D721Med (cell line): ENCODE data around the gene NOS1AP.

ENCODE experiments used
- DNase-seq: peaks from one replicate; pipeline ENCODE4 v3.0.0; 2011; ENCODE audit warnings: low spot score; ENCODE audit not compliant: insufficient read length
- FAIRE-seq: peaks from 2 replicates; lab custom pipeline; 2011; peaks lifted over from hg19 to GRCh38; lab: Jason Lieb, UNC
- TF ChIP-seq, protein P1 (sequence below): IDR thresholded peaks from 2 replicates; pipeline ENCODE4 v1.5.1; 2012; ENCODE audit warnings: mild to moderate bottlenecking, control low read depth; ENCODE audit not compliant: insufficient read depth; ENCODE audit errors: missing control alignments

NOS1AP gene

DNA sequence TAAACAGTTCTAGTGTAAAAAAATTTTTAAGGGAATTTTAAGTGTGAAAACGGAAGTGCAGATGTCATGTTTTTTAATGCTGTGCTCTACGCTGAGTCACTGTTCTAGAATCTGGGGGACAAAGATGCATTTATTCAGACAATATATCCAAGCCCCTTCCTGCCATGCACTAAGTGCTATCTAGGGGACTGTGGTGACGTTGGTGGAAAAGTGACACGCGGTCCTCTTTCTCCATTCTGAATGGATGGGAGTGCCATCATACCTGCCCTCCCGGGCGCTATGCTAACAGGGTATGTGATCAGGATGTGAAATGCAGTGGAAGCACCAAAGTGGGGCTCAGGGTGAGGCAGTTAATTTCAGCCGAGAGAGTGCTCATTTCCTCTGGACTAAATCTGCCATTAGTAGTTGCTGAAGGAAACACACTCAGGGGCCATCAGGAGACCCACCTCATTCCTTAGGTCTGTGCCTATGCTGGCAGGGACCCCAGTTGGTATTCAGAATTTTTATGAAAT, 318.6 kb downstream of the NOS1AP start:
- TF ChIP-seq, protein P1, sequence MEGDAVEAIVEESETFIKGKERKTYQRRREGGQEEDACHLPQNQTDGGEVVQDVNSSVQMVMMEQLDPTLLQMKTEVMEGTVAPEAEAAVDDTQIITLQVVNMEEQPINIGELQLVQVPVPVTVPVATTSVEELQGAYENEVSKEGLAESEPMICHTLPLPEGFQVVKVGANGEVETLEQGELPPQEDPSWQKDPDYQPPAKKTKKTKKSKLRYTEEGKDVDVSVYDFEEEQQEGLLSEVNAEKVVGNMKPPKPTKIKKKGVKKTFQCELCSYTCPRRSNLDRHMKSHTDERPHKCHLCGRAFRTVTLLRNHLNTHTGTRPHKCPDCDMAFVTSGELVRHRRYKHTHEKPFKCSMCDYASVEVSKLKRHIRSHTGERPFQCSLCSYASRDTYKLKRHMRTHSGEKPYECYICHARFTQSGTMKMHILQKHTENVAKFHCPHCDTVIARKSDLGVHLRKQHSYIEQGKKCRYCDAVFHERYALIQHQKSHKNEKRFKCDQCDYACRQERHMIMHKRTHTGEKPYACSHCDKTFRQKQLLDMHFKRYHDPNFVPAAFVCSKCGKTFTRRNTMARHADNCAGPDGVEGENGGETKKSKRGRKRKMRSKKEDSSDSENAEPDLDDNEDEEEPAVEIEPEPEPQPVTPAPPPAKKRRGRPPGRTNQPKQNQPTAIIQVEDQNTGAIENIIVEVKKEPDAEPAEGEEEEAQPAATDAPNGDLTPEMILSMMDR = no peak
- no peak for FAIRE-seq
- no peak for DNase-seq

DNA sequence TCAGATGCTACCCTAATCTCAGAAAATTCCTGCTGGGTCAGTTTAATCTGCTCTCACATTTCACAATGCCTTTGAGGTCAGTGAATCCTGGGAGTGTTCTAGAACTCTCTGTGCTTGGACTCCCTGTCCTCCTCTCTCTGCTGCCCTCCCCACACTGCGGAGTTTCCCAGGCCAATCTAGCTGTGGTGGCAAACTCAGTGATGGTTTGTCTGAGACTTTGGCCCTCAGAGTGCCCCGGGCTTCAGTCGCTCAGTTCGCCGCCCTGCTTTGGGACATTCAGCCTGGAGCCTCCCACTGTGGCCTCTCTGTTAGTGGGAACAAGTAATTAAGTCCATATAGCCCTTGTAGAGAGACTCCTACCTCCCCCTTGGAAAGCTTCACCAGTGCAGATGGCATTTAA, 319.1 kb downstream of the NOS1AP start:
- DNase-seq (no peak), FAIRE-seq (no peak)
- TF ChIP-seq, protein P1 = no peak

DNA sequence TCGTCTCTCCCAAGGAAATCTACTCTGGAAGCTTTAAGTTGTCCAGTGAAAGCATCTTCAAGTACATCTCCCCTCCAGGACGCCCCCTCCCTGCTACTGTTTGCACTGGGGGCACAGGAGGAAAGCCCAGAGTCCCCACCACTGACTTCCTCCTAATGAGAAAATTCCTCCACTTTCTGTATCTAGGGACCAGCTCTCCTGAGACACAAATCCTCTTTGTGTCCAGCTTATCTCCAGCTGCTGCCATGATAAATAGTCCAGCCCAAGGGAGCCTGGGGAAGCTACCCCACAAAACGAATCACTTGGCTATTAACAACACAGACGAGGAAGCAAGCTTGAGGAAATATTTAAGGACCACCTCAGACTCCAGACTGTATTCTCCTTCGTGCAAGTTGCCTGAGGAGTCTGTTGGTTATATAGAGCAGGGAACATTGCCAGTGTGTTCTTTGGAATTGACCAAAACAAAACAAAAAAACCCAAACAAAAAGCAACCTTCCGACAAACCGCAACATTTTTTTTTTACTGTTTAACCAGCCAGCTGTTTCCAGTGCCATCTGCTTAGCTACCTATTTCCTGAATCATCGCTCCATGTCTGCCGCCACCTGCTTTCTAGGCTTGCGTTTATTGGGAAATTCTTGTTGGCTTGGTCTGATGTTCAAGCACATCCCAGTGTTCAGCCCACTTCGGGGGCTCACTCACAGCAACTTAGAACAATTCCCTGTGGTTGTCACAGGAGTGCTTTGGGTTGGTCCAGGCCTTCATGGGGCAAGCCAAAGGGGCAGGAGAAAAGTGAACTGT, 319.7 kb downstream of the NOS1AP start:
- peak; percentile 83 for DNase-seq
- TF ChIP-seq, protein P1 = no peak
- FAIRE-seq = peak; percentile 96

DNA sequence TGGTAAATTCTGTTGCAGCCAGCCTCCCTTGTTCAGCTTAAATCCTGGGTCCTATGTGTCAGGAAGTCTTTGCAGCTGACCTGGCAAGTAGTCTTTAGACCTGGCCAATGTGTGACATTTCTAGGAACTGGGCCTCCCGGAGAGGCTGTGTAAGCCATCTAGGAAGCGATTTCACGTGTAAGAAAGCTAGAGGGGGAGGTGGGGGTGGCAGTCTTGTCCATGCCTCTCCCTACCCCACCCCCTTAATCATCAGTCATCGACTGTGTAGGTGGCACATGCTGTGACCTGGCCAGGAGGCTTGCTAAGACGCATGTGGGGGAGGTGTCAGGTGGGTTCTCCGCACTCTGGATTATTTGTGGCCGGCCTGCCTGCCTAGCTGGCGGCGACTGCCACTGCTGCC, 320.5 kb downstream of the NOS1AP start:
- TF ChIP-seq, protein P1 = no peak
- DNase-seq (no peak), FAIRE-seq (no peak)

DNA sequence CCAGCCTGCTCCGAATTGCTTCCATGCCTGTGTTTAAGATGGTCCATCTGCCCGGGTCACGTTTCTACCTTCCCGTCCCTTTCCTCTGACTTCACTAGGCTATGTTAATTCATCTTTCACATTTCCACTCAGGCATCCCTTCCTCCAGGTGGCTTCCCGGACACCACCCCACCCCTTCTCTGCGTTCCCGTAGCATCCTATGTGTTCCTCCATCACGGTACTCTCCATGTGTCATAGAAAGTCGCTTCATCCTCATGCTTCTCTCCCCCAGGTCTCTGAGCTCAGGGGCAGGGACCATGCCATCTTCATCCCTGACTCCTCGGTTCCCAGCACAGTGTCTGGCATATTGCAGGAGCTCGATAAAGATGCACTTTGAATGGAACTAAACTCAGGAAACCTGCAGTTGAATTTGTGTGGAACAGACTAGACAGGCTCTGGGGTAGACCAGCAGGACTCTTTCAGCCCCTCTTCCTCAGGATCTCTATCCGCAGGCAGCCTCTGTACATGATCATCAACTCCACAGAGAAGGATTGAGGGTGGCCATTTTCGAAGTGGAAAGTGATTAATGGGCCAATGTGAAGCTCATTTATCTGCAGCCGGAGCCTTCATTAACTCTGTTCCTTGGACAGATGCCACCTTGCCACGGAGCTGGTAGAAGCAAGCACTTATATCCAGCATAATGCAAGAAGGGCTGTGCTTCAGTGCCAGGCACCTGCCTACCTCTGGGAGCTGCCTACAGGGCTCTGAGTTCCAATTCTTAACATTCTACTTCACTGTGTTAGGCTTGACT, 321.1 kb downstream of the NOS1AP start:
- DNase-seq (no peak), FAIRE-seq (no peak)
- TF ChIP-seq, protein P1 = no peak

DNA sequence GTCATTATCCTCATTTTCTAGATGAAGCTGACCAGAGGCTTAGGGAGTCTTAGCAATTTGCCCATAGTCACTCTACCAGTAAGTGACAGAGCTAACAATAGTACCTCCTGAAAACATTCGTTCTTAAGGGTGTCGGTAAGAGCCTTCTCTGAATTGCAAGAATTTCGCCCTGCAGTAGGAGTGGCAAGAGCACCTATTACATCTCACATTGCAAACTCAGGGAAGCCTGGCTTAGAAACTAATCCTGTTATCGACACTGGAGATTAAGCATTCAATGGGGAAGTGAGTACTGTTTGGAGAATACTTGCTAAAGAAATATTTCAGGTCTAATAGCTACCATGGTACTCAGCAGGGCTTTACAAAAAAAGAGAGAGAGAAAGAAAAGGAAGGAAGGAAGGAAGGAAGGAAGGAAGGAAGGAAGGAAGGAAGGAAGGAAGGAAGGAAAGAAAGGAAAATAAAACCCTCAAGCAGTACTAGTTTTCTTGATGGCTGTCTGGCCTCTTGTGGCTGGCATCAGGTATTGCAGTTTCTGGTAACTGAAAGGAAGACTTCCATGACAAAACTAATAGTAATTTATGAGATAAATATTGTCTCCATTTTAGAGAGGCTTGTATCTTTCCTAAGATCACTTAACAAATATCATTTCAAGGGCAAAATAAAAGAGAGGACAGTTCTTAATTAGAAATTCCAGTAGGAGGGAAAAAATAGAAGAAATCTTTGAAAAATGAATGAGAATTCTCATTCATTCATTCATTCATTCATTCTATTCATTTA, 322.5 kb downstream of the NOS1AP start:
- FAIRE-seq = peak; percentile 97
- TF ChIP-seq, protein P1 = peak; percentile 97
- no peak for DNase-seq
